HG03103 (cell line): Measurements from ENCODE around the gene DNAJC10.

ENCODE experiments used
- ATAC-seq: cut with Tn5 transposase; IDR thresholded peaks from one replicate; pipeline ENCODE4 v1.9.1; 2021; ENCODE audit warnings: low read depth; ENCODE audit not compliant: unreplicated experiment

Gene DNAJC10

DNA sequence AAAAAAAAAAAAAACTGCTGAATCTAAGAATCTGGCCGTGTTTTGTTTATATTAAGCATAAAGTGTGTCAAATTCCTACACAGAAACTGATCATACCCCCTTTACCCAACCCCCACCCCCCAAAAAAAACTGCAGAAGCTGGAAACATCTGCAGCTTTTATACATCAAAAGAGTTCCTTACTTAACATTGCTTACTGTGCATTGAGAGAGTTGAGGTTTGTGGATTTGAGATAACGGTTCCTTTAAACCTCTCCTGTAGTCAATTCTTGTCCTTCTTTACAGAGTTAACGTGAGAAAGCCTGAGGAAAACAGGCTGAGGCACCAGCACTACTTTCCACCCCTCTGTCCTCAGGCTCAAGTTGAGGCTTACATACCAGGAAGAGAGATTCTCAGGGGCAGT lies 115.9 kb downstream of the DNAJC10 start:
- ATAC-seq, result no peak

DNA sequence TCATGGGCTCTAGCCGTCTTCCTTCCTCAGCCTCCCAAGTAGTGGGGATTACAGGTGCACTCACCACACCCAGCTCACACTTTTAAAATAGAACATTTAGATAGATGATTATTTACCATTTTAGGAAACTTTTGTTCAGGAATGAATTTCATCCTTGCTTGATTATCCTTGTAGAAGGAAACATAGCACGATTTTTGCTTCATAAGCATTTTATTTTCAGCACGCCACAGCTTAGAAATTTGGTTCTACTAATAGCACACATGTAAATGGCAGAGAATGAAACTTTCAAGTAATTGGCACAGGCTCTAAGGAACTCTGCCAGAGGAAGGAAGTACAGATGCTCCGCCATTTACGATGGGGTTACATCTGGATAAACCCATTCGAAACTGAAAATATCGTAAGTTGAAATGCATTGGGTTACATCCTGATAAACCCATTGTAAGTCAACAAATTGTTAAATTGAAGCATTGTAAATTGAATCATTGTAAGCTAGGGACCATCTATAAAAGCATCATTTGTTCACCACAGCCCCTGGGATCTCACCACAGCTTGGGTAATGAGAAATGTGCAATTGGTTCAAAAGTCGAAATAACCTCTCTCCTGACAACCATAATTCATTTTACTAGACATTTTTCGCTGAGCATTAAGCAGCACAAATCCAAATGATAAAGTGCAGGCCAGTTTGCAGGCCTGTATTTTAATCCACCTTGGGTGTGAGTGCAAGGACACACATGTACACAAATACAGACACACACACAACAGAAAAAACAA lies 117.2 kb downstream of the DNAJC10 start:
- ATAC-seq, result no peak

DNA sequence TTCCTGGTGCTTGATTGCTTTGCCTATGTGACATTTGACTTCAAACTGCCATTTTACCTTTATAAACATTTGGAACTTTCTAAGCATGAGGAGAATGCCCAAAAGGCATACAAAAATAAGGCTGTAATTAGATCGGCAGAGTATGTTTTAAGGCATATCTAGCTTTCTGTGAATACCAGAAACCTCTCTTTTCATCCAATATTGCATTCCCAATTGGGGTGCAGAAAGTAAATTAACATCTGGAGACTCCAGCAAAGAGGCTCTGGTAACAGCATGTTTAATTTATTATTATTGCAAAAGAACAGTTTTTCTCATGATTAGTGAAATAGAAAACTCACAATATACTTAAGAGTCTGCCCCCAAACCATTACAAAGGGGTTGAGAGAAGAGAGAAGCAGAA lies 118.2 kb downstream of the DNAJC10 start:
- ATAC-seq, result no peak

DNA sequence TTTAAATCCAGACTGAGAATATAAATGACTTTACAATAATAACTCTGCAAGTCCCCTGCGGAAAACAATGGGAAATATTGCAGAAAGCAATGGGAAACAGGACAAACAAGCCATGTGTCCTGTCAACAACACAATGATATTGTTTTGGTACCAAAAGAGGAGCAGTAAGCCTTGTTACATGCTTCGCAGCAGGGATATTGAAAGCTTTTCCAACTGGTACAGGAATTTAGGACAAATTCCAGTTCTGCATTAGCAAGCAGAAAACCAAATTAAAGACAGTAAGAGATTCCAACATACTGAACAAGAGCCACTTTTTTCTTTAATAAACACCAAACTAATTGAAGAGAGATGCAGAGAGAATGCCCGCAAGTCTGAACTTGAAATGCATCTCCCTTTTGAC lies 120.4 kb downstream of the DNAJC10 start:
- ATAC-seq, result no peak
